Astrocyte (in vitro differentiated cells and primary cell): Measurements from ENCODE around the gene EMX2. TPM values are rescaled to one million over a fixed set of nuclear protein-coding genes. Genes with fewer than 3 reads are reported as not detected.

Experiments
- DNase-seq: peaks from one replicate; pipeline ENCODE4 v3.0.0-alpha.2; 2010; ENCODE audit warnings: low read depth
- FAIRE-seq: peaks from 2 replicates; lab custom pipeline; 2011; peaks lifted over from hg19 to GRCh38; lab: Jason Lieb, UNC
- H2AFZ ChIP-seq: 2 replicates; pipeline ENCODE4 v1.6.0; 2012; ENCODE audit warnings: low read depth, low read length, inconsistent platforms
- H3K27ac ChIP-seq: 2 replicates; pipeline ENCODE4 v1.5.1; 2011; ENCODE audit warnings: low read depth, low read length, inconsistent platforms
- H3K27me3 ChIP-seq: 2 replicates; pipeline ENCODE4 v1.6.0; 2011; ENCODE audit warnings: low read length, inconsistent platforms; ENCODE audit not compliant: insufficient read depth
- H3K36me3 ChIP-seq: 2 replicates; pipeline ENCODE4 v1.5.1; 2011; ENCODE audit warnings: low read length, inconsistent platforms; ENCODE audit not compliant: insufficient read depth
- H3K4me1 ChIP-seq: 2 replicates; pipeline ENCODE4 v1.5.1; 2011; ENCODE audit warnings: low read length, inconsistent platforms; ENCODE audit not compliant: insufficient read depth
- H3K4me2 ChIP-seq: 2 replicates; pipeline ENCODE4 v1.6.0; 2012; ENCODE audit warnings: low read length, inconsistent platforms
- H3K4me3 ChIP-seq: 2 replicates; pipeline ENCODE4 v1.5.1; 2011; ENCODE audit warnings: low read depth, mild to moderate bottlenecking, low read length, inconsistent platforms; ENCODE audit not compliant: insufficient read depth
- H3K79me2 ChIP-seq: 2 replicates; pipeline ENCODE4 v1.6.0; 2012; ENCODE audit warnings: mild to moderate bottlenecking, low read length, inconsistent platforms; ENCODE audit not compliant: insufficient read depth
- H3K9ac ChIP-seq: 2 replicates; pipeline ENCODE4 v1.6.0; 2012; ENCODE audit warnings: mild to moderate bottlenecking, low read length, inconsistent platforms
- H3K9me3 ChIP-seq: 2 replicates; pipeline ENCODE4 v1.5.1; 2012; ENCODE audit warnings: low read depth, mild to moderate bottlenecking, low read length, inconsistent platforms; ENCODE audit not compliant: insufficient read depth
- H4K20me1 ChIP-seq: 2 replicates; pipeline ENCODE4 v1.6.0; 2012; ENCODE audit warnings: low read length, inconsistent platforms; ENCODE audit not compliant: insufficient read depth
- H3K27ac Mint-ChIP-seq: one replicate; pipeline ENCODE4 v1.8.0; 2021; ENCODE audit warnings: mild to moderate bottlenecking, mixed read lengths; ENCODE audit not compliant: unreplicated experiment
- H3K27me3 Mint-ChIP-seq: one replicate; pipeline ENCODE4 v1.8.0; 2021; ENCODE audit warnings: low read depth, mixed read lengths; ENCODE audit not compliant: unreplicated experiment
- H3K36me3 Mint-ChIP-seq: one replicate; pipeline ENCODE4 v1.8.0; 2021; ENCODE audit warnings: low read depth, mixed read lengths; ENCODE audit not compliant: unreplicated experiment
- H3K4me1 Mint-ChIP-seq: one replicate; pipeline ENCODE4 v1.8.0; 2021; ENCODE audit warnings: low read depth, mixed read lengths; ENCODE audit not compliant: unreplicated experiment
- H3K4me3 Mint-ChIP-seq: one replicate; pipeline ENCODE4 v1.8.0; 2021; ENCODE audit warnings: mild to moderate bottlenecking, moderate library complexity, mixed read lengths; ENCODE audit not compliant: unreplicated experiment
- H3K9me3 Mint-ChIP-seq: one replicate; pipeline ENCODE4 v1.8.0; 2021; ENCODE audit warnings: mild to moderate bottlenecking, mixed read lengths; ENCODE audit not compliant: unreplicated experiment
- CTCF ChIP-seq: IDR thresholded peaks from 2 replicates; pipeline ENCODE4 v1.5.1; 2011; ENCODE audit warnings: low read depth, mild to moderate bottlenecking, inconsistent platforms, low read length, moderate library complexity; ENCODE audit not compliant: insufficient read depth
- EZH2 ChIP-seq: IDR thresholded peaks from 2 replicates; pipeline ENCODE4 v1.6.1; 2012; ENCODE audit warnings: mild to moderate bottlenecking, low read length, inconsistent platforms; ENCODE audit not compliant: insufficient read depth
- total RNA-seq: library from RNA; stranded (reverse); gene quantifications from 2 replicates; pipeline ENCODE4 v1.2.1, GENCODE V29; 2021

EMX2 gene
- total RNA-seq, 1 donor from 2014 or later: not detected

GRCh38 chr10:117535298-117536071 is 7.1 kb upstream of the EMX2 start:
- FAIRE-seq (no peak), DNase-seq (no peak)
- Histone ChIP-seq H3K4me1 (peaks cover 2% of the 10 kb centered on the region), H3K79me2 (peaks cover 9% of the 10 kb centered on the region), H3K36me3 (no peaks in the 10 kb centered on the region), H3K27me3 (peaks cover 90% of the 10 kb centered on the region), H3K4me3 (no peak overlapping the region), H2AFZ (peak overlapping the region; percentile 26), H3K9ac (no peak overlapping the region), H3K4me2 (peak overlapping the region; percentile 76), H4K20me1 (no peaks in the 10 kb centered on the region), H3K27ac (no peak overlapping the region), H3K9me3 (peaks cover 2% of the 10 kb centered on the region)
- peaks cover 8% of the 10 kb centered on the region for H3K9me3 Mint-ChIP-seq
- no peak for TF ChIP-seq CTCF
- peak; percentile 34 for TF ChIP-seq EZH2
- H3K27me3 Mint-ChIP-seq: peaks cover 83% of the 10 kb centered on the region
- H3K27ac Mint-ChIP-seq: no peak overlapping the region
- H3K4me3 Mint-ChIP-seq: peak overlapping the region; percentile 73
- H3K36me3 Mint-ChIP-seq: no peaks in the 10 kb centered on the region
- H3K4me1 Mint-ChIP-seq: no peaks in the 10 kb centered on the region

GRCh38 chr10:117536072-117536865 is 6.3 kb upstream of the EMX2 start:
- H2AFZ ChIP-seq: no peak overlapping the region
- Mint-ChIP-seq H3K36me3 (no peaks in the 10 kb centered on the region), H3K4me3 (no peak overlapping the region), H3K9me3 (peaks cover 9% of the 10 kb centered on the region), H3K27ac (no peak overlapping the region), H3K27me3 (peaks cover 83% of the 10 kb centered on the region), H3K4me1 (no peaks in the 10 kb centered on the region)
- peaks cover 2% of the 10 kb centered on the region for H3K9me3 ChIP-seq
- TF ChIP-seq CTCF: no peak
- TF ChIP-seq EZH2: peak; percentile 51
- no peaks in the 10 kb centered on the region for H4K20me1 ChIP-seq
- H3K27me3 ChIP-seq: peaks cover 92% of the 10 kb centered on the region
- FAIRE-seq: no peak
- no peak for DNase-seq
- H3K4me3 ChIP-seq: no peak overlapping the region
- H3K9ac ChIP-seq: no peak overlapping the region
- no peaks in the 10 kb centered on the region for H3K36me3 ChIP-seq
- peaks cover 9% of the 10 kb centered on the region for H3K79me2 ChIP-seq
- H3K27ac ChIP-seq: no peak overlapping the region
- H3K4me1 ChIP-seq: peaks cover 2% of the 10 kb centered on the region
- no peak overlapping the region for H3K4me2 ChIP-seq
